GM19240 (cell line): Measurements from ENCODE around the gene NME3.

Experiments
- DNase-seq: peaks from one replicate; pipeline ENCODE4 v3.0.0; 2011; ENCODE audit warnings: low spot score; ENCODE audit not compliant: insufficient read length

The NME3 gene

DNA sequence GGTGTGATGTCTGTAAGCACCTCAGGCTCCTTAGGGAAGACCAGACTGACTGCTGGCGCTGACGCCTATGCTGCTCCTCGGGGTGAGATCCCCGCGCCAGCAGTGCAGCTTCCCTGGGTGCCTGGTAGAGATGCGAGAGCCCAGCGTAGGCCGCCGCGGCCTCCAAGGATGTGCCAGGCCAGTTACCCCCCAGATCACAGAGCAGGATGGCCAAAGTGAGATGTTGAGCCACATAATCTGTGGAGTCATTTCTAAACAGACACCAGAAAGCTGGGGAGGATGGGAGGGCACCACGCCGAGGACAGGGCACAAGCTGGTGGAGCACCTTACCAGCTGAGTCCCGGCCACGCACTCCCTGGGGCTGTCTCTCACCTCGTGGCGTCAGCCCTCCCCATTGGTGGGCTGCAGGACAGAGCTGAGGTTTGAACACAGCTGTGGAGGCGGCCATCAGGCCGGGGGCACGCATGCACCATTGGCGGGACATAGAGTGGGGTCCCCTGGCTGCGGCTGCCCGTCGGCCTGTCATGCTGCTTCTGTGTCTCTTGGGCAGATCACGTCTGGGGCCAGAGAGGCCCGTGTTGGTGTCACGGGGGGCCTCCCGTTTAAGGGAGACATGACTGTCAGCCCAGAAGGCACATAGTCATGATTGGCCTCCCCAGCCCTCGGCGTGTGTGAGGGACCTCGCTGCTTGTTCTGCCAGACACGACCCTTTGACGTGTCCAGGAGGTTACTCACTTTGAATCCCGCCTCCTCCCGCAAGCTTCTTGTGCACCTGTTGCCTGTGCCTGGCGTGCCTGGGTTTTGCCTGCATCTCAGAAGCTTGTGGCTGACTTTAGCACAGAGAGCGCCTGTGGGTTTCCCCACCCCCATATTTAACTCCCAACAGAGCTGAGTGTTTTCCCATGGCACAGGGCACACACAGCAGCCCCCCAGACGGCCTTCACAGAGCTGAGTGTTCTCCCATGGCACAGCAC is 43.4 kb downstream of the NME3 start:
- DNase-seq: no peak

DNA sequence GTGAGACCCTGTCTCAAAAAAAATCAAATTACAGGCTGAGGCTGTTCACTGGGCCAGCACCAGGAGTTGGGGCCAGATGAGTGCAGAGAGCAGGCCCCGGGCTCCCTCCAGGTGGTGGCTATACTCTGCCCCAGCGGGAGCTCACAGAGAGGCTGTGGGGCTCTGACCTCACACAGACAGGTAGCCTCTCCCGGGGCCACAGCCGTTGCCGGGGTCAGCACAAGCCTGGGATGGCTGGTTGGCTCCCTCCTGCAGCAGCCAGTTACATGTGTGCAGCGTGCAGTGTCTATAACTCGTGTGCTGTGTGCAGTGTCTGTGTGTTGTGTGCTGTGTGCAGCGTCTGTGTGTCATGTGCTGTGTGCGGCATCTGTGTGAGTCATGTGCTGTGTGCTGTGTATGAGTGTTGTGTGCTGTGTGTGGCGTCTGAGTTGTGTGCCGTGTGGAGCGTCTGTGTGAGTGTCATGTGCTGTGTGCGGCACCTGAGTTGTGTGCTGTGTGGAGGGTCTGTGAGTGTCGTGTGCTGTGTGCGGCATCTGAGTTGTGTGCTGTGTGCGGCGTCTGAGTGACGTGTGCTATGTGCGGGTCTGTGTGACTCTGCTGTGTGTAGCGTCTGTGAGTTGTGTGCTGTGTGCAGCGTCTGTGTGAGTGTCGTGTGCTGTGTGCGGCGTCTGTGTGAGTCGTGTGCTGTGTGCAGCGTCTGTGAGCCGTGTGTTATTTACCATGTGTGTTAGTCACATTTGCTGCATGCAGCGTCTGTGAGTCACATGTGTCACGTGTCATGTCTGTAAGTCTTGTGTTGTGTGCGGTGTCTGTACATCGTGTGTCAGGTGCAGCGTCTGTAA is 44.5 kb downstream of the NME3 start:
- DNase-seq: no peak

GRCh38 chr16:1724491-1724890 is 46.9 kb downstream of the NME3 start:
- no peak for DNase-seq

DNA sequence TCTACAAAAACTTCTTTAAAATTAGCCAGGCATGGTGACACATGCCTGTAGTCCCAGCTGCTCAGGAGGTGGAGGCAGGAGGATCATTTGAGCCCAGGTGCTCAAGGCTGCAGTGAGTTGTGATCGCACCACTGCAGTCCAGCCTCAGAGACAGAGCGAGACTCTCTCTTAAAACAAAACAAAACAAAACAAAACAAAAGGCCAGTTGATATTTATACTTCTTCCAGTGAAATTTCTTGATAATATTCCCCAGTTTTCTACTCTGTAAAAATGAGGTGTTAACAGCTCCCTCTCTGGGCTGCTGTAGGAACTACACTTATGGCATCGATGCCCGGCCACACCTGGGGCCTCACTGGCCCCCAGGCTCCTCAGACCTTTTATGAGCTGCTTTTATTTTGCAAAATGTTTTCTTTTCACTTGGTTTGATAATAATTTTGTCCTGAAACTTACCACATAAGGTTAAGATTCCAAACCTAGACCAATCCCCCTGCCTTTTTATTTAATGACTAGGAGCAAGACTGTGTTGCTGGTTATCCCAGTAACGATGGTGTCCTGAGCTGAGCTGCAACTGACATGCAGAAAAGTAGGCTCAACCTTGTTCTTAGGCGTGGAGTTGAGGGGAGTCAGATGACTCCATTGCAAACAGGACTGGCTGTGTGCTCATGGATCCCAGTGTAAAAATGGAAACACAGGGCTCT is 47.7 kb downstream of the NME3 start:
- no peak for DNase-seq

DNA sequence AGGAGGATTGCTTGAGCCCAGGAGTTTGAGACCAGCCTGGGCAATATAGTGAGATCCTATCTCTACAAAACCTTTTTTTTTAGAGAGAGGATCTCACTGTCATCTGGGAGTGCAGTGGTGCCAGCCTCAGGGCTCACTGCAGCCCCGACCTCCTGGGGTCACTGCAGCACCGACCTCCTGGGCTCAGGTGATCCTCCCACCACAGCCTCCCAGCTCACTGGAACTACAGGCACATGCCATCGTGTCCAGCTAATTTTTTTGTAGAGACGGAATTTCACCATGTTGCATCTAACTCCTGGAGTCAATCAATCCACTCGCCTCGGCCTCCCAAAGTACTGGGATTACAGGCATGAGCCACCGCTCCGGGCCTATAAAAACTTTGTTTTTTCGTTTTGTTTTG is 50.0 kb downstream of the NME3 start:
- no peak for DNase-seq
